Measurements from ENCODE around the gene CD164. TPM values are rescaled to one million over a fixed set of nuclear protein-coding genes. Genes with fewer than 3 reads are reported as not detected.

The CD164 gene
- total and polyA plus RNA-seq, 2 of the 4 experiments (the other 2 are of a cell fraction) = 146 to 150 TPM

DNA sequence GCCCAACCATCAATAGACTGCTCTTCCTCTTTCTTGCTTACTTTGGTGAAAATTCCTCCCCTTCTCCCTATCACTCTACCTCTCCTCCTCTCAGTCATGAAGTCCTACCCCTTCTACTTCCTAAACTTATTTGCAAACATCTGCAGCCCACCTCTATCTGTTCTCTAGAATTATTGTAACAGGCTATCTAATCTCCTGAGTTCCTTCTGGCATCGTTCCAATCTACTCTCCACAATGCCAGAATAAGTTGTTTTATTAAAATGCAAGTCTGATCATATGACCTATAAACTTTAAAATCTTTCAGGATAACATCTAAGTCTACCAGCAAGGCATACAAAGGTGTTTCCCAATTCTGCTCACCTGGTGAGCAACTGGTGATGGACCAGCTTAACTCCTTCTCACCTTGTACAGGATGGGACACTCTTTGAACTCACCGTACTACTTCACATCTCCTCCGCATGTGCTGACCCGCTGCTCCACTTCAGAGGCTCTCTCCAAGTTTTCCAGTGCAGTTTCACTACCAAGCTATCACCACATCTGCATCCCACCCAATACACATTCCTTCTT, 7.9 kb downstream of the CD164 start:
- Histone ChIP-seq H3K36me3 (ENCODE audit: control insufficient read depth, insufficient read depth, low read length) (peaks cover 39% of the 10 kb centered on the region), H2BK5ac (ENCODE audit: low read depth, low read length, poor library complexity, severe bottlenecking) (no peak overlapping the region), H3K18ac (ENCODE audit: low read depth, low read length) (no peak overlapping the region), H3K27me3 (ENCODE audit: control insufficient read depth, insufficient read depth, low read length) (no peaks in the 10 kb centered on the region), H3K9ac (ENCODE audit: low read depth, low read length) (no peak overlapping the region), H2BK20ac (ENCODE audit: low read depth, low read length) (no peak overlapping the region), H3K4me3 (ENCODE audit: insufficient read depth, low read depth, low read length) (no peak overlapping the region), H4K91ac (ENCODE audit: insufficient read depth, low read depth, low read length) (no peak overlapping the region), H4K8ac (ENCODE audit: low read depth in 2 of 2, low read length in 2 of 2) (no peak overlapping the region), H3K4ac (ENCODE audit: low read depth, low read length) (no peak overlapping the region), H3K9me1 (ENCODE audit: insufficient read depth, low read length) (peaks cover 5% of the 10 kb centered on the region; the same call in 1 of the 2 replicates), H3K14ac (replicated peaks; ENCODE audit: low read depth, low read length) (no peak overlapping the region), H3K23ac (ENCODE audit: low read depth, low read length) (no peak overlapping the region), H3K4me2 (ENCODE audit: low read depth, low read length) (no peak overlapping the region), H3K56ac (ENCODE audit: extremely low read depth, insufficient read depth, low read length) (no peak overlapping the region), H4K5ac (ENCODE audit: low read depth, low read length) (no peak overlapping the region), H2AK5ac (ENCODE audit: low read depth, low read length) (no peak overlapping the region), H3K79me1 (ENCODE audit: low read depth in 1 of 2, low read length in 2 of 2) (peaks cover 25 to 60% of the 10 kb centered on the region in 2 experiments), H3K27ac (ENCODE audit: insufficient read depth, low read length) (no peak overlapping the region), H3K4me1 (ENCODE audit: control insufficient read depth, insufficient read depth, low read length) (no peaks in the 10 kb centered on the region), H2AFZ (replicated peaks; ENCODE audit: low read length, poor library complexity) (no peak overlapping the region), H2AK9ac (replicated peaks; ENCODE audit: low read depth, low read length, poor library complexity) (no peak overlapping the region), H2BK120ac (ENCODE audit: low read depth, low read length) (no peak overlapping the region), H2BK15ac (ENCODE audit: low read depth, low read length) (no peak overlapping the region), H3K9me3 (ENCODE audit: control insufficient read depth, insufficient read depth, low read length) (no peaks in the 10 kb centered on the region), H4K20me1 (ENCODE audit: insufficient read depth, low read length) (peaks cover 24% of the 10 kb centered on the region)
- DNase-seq (no peak), ATAC-seq (ENCODE audit: low read depth) (no peak)
- 95% methylated on average over 3 of the region's 4 CpGs; no CpG with 5 or more reads in 1 of the 2 experiments for WGBS, 2 experiments (ENCODE audit: extremely low coverage in 2 of 2, insufficient read length in 1 of 2)
- in situ Hi-C loops (cut with MboI; ENCODE audit: low sequenced_read_pairs) = no loop called here
- CTCF ChIA-PET = no interaction called here
- TF ChIP-seq MAZ (IDR thresholded peaks at IDR 0.05; ENCODE audit: borderline replicate concordance, low read depth, low read length) (no peak), RFX5 (IDR thresholded peaks at IDR 0.05; ENCODE audit: low read depth, low read length) (no peak), MXI1 (IDR thresholded peaks at IDR 0.05; ENCODE audit: borderline replicate concordance, low read depth, low read length) (no peak), RCOR1 (IDR thresholded peaks at IDR 0.05; ENCODE audit: insufficient replicate concordance, low read length) (no peak), CEBPB (IDR thresholded peaks at IDR 0.05; ENCODE audit: low read depth, low read length) (no peak), FOS (IDR thresholded peaks at IDR 0.05; ENCODE audit: low read depth, low read length) (no peak), CHD1 (IDR thresholded peaks at IDR 0.05; ENCODE audit: low read depth, low read length) (no peak), SMC3 (IDR thresholded peaks at IDR 0.05; ENCODE audit: low read depth, low read length) (no peak), POLR2A (IDR thresholded peaks at IDR 0.05; ENCODE audit: low read depth, low read length) (no peak)
- POLR2A ChIA-PET (ENCODE audit: unreplicated experiment) = no interaction called here
- dilution Hi-C loops (cut with HindIII; ENCODE audit: low sequenced_read_pairs, unreplicated experiment) = no loop called here
- no TSS peak for BruUV-seq (replicated peaks)
- intact Hi-C loops (cut with micrococcal nuclease) = no loop called here
